Vagina (tissue), 2 donors: ENCODE data around the gene SLF1. TPM values are rescaled to one million over a fixed set of nuclear protein-coding genes. Genes with fewer than 3 reads are reported as not detected.

ENCODE experiments used
- DNase-seq, 2 donors: peaks; one replicate each; pipeline ENCODE4 v3.0.0-alpha.2; 2017; ENCODE audit errors: extremely low spot score in 2 of 2
- H3K27ac ChIP-seq: fragments of 200-600 bp; sonication (generic); one replicate; pipeline ENCODE4 v1.5.1; 2019
- H3K27me3 ChIP-seq: fragments of 200-600 bp; sonication (generic); one replicate; pipeline ENCODE4 v1.5.1; 2019
- H3K36me3 ChIP-seq, 2 donors: fragments of 200-600 bp; sonication (generic); one replicate each; pipeline ENCODE4 v1.5.1; 2017 to 2019
- H3K4me1 ChIP-seq: fragments of 200-600 bp; sonication (generic); one replicate; pipeline ENCODE4 v1.5.1; 2019
- H3K4me3 ChIP-seq, 2 donors: fragments of 200-600 bp; sonication (generic); 1 replicate in 1 of 2; 2 replicates in 1 of 2; pipeline ENCODE4 v1.5.1; 2016 to 2019
- H3K9me3 ChIP-seq: fragments of 200-600 bp; sonication (generic); one replicate; pipeline ENCODE4 v1.5.1; 2019
- CTCF ChIP-seq, 3 experiments: fragments of 450-650 bp in 2 of 3; fragments of 200-600 bp in 1 of 3; sonication (generic) in 1 of 3; IDR thresholded peaks; one replicate each; pipeline ENCODE4 v1.5.1; 2017 to 2019; ENCODE audit warnings: antibody characterized with exemption in 3 of 3, mild to moderate bottlenecking in 2 of 3, moderate library complexity in 2 of 3
- POLR2A ChIP-seq, 2 donors: fragments of 450-650 bp; IDR thresholded peaks; one replicate each; pipeline ENCODE4 v1.6.1; 2017; ENCODE audit warnings: antibody characterized with exemption in 2 of 2, mild to moderate bottlenecking in 2 of 2, moderate library complexity in 2 of 2
- POLR2AphosphoS5 ChIP-seq, 2 donors: sonication (generic); formaldehyde crosslinking; IDR thresholded peaks; one replicate each; pipeline ENCODE4 v1.9.0; 2017; ENCODE audit warnings: antibody characterized with exemption in 2 of 2, mild to moderate bottlenecking in 2 of 2, low read depth in 1 of 2; ENCODE audit not compliant: insufficient read depth in 1 of 2
- intact Hi-C: fragments of 100-400 bp; cut with DNase I; formaldehyde crosslinking; loops from one replicate; pipeline ENCODE4 v1.15.1; 2023
- total RNA-seq: library from RNA; depleted of rRNA; stranded (reverse); fragments of >200 nt; gene quantifications from one replicate; pipeline ENCODE4 v1.2.3, GENCODE V29; 2016

Gene SLF1
- total RNA-seq, 1 donor from 2014 or later, result 19.9 TPM

- Histone ChIP-seq H3K9me3 (no peaks in the 10 kb centered on the region), H3K36me3 (no peaks in the 10 kb centered on the region), H3K4me3 (no peak overlapping the region), H3K27ac (no peak overlapping the region), H3K27me3 (no peaks in the 10 kb centered on the region), H3K4me1 (no peaks in the 10 kb centered on the region)
- intact Hi-C loops, result no loop called here
- TF ChIP-seq CTCF (IDR thresholded peaks at IDR 0.05) (peak in 1 of 3 experiments; percentile 25), POLR2A (IDR thresholded peaks at IDR 0.05) (no peak)
- DNase-seq, result no peak
These were observed 74.8 kb downstream of the SLF1 start for GRCh38 chr5:94693043-94693822.

DNA sequence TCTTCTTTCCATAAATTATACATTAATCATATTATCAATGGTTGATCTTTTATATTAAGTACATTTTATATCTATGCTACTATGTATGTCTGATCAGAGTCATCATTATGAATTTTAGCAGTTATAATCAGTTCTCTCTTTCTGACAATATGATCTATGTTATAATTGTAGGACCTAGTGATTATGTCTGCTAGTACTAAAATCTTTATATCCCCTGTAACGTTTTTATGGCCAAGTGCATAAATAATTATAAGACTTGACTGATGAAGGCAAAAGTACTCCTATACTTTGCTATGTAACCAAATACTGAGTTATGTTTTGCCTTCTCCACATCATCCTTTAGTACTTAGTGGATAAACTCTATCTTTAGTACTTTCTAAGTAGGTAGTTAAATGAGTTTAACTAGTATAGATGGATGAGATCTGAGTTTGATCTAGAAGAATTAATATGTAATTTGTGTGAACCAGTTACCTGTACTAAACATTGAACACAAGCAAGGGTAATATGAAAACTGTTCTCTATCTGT lies 75.4 kb downstream of the SLF1 start:
- Histone ChIP-seq H3K27me3 (no peaks in the 10 kb centered on the region), H3K4me1 (no peaks in the 10 kb centered on the region), H3K36me3 (no peaks in the 10 kb centered on the region), H3K9me3 (no peaks in the 10 kb centered on the region), H3K27ac (no peak overlapping the region), H3K4me3 (no peak overlapping the region)
- intact Hi-C loops, result no loop called here
- no peak for TF ChIP-seq POLR2A (IDR thresholded peaks at IDR 0.05)
- no peak for TF ChIP-seq POLR2AphosphoS5 (IDR thresholded peaks at IDR 0.05; ENCODE audit: insufficient read depth in 1 of 2, low read depth in 1 of 2)
- no peak for TF ChIP-seq CTCF (IDR thresholded peaks at IDR 0.05)
- no peak for DNase-seq

GRCh38 chr5:94694671-94695070 lies 76.2 kb downstream of the SLF1 start:
- intact Hi-C loops, result no loop called here
- DNase-seq, result no peak
- no peaks in the 10 kb centered on the region for H3K36me3 ChIP-seq

GRCh38 chr5:94698197-94698596 lies 79.7 kb downstream of the SLF1 start:
- no peaks in the 10 kb centered on the region for H3K9me3 ChIP-seq
- no peaks in the 10 kb centered on the region for H3K4me1 ChIP-seq
- no peak overlapping the region for H3K27ac ChIP-seq
- TF ChIP-seq POLR2AphosphoS5 (IDR thresholded peaks at IDR 0.05; ENCODE audit: insufficient read depth in 1 of 2, low read depth in 1 of 2) (no peak), POLR2A (IDR thresholded peaks at IDR 0.05) (no peak), CTCF (IDR thresholded peaks at IDR 0.05) (no peak)
- intact Hi-C loops, result no loop called here
- DNase-seq, result no peak
- H3K4me3 ChIP-seq, result no peak overlapping the region
- no peaks in the 10 kb centered on the region for H3K36me3 ChIP-seq
- H3K27me3 ChIP-seq, result no peaks in the 10 kb centered on the region

More at GRCh38 chr5:94694671-94695070, 76.2 kb downstream of the SLF1 start:
- Histone ChIP-seq H3K9me3 (no peaks in the 10 kb centered on the region), H3K27ac (no peak overlapping the region), H3K4me1 (no peaks in the 10 kb centered on the region), H3K27me3 (no peaks in the 10 kb centered on the region), H3K4me3 (no peak overlapping the region)
- TF ChIP-seq CTCF (IDR thresholded peaks at IDR 0.05), result no peak
- no peak for TF ChIP-seq POLR2AphosphoS5 (IDR thresholded peaks at IDR 0.05; ENCODE audit: insufficient read depth in 1 of 2, low read depth in 1 of 2)
- TF ChIP-seq POLR2A (IDR thresholded peaks at IDR 0.05), result no peak

- Histone ChIP-seq H3K9me3 (no peaks in the 10 kb centered on the region), H3K4me1 (no peaks in the 10 kb centered on the region), H3K36me3 (no peaks in the 10 kb centered on the region), H3K27ac (no peak overlapping the region), H3K4me3 (no peak overlapping the region), H3K27me3 (no peaks in the 10 kb centered on the region)
- TF ChIP-seq POLR2A (IDR thresholded peaks at IDR 0.05), result no peak
- TF ChIP-seq POLR2AphosphoS5 (IDR thresholded peaks at IDR 0.05; ENCODE audit: insufficient read depth in 1 of 2, low read depth in 1 of 2), result no peak
- TF ChIP-seq CTCF (IDR thresholded peaks at IDR 0.05), result no peak
- no peak for DNase-seq
- intact Hi-C loops, result no loop called here
These were observed 81.1 kb downstream of the SLF1 start for GRCh38 chr5:94699562-94699961.
